ENCODE results near the gene C10orf67.

DNA sequence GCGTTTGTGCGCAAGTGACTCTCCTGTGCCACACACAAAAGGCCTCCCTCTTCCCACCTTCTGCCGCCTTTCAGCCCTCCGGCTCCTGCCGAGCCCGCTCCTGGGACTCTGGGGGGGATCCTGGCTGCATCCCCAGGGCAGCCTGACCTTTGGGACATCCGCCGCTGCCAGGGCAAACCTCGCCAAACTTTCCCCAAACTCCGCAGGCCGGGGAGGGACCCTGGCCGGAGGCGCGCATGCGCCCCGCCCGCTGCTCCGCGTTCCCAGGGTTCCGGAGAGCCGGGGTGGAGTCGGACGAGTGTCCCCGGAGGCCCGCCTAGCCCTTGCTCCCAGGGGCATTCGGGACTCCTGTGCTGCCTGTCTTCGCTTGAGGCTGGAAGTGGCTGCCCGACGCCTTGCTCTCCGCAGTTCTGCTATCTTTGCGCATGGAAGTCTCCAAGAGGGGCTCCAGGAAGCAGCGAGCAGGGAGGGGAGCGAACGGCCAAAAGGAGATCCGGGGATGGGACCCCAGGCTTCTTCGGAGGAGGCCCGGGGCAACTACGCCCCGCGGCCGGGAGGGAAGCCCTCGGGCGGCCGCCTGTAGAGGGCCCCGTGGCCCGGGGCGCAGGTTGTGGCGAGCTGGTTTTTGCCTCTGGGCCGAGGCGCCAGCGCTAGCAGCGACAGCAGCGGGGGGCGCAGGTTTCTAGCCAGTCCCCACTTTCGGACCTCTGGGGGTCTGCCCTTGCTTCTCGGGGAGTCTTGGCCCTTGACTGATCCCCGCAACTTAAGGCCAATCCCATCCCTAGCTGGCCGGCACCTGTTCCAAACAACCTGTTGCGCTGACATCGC, 145.4 kb downstream of the C10orf67 start:
- TF ChIP-seq, protein P1, sequence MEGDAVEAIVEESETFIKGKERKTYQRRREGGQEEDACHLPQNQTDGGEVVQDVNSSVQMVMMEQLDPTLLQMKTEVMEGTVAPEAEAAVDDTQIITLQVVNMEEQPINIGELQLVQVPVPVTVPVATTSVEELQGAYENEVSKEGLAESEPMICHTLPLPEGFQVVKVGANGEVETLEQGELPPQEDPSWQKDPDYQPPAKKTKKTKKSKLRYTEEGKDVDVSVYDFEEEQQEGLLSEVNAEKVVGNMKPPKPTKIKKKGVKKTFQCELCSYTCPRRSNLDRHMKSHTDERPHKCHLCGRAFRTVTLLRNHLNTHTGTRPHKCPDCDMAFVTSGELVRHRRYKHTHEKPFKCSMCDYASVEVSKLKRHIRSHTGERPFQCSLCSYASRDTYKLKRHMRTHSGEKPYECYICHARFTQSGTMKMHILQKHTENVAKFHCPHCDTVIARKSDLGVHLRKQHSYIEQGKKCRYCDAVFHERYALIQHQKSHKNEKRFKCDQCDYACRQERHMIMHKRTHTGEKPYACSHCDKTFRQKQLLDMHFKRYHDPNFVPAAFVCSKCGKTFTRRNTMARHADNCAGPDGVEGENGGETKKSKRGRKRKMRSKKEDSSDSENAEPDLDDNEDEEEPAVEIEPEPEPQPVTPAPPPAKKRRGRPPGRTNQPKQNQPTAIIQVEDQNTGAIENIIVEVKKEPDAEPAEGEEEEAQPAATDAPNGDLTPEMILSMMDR (IDR thresholded peaks at IDR 0.05) = no peak
- TF ChIP-seq EZH2 (IDR thresholded peaks at IDR 0.05; ENCODE audit: borderline replicate concordance, insufficient read depth, low read depth, low read length, poor library complexity, severe bottlenecking) = no peak
